Measurements from ENCODE around the gene DNAJC22. TPM values are rescaled to one million over a fixed set of nuclear protein-coding genes. Genes with fewer than 3 reads are reported as not detected.

The DNAJC22 gene
- total RNA-seq, 1 experiment from 2014 or later: 27.7 TPM

DNA sequence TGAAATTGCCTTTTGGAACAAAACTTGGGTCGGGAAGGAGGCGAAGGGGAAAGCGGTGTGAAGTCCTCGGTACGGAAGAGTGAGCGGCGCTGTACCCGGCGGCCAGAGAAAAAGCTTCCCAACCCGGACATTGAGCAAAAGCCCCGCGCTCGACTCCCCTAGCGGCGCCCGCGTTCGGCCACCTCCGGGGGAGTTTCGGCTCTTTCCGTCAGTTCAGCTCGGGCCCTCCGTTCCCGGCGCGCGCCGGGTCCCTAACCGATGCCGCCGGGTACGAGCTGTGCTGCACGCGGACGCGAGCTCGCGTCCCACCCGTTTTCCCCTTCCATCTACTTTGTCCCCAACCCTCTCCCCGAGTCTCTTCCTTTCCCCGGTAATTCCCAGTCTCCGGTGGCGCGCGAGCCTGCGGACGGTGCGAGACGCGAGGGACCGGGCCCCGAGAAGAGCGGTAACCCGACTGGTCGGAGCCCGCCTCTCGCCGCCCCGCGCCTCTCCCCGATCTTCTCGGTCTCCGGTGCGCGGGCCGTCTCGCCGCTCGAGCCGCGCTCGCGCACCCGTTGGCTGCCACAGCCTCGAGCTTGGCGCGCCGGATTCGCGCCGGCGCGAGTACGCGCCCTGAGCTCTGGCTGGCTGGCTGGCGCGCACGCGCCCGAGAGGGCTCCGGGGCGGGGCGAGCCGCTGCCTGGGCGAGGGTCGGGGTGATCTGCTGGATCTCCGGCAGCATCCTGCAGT, 20.1 kb downstream of the DNAJC22 start:
- peaks cover 51% of the 10 kb centered on the region for H3K79me2 ChIP-seq (ENCODE audit: insufficient read depth, low read length)
- TSS peak; percentile 91 for BruUV-seq (replicated peaks)
- no peaks in the 10 kb centered on the region for H3K9me3 ChIP-seq (ENCODE audit: control insufficient read depth in 1 of 2, insufficient read depth in 1 of 2, low read depth in 1 of 2, low read length in 2 of 2)
- peaks cover 5% of the 10 kb centered on the region; the same call in 1 of the 2 replicates for H4K20me1 ChIP-seq (ENCODE audit: insufficient read depth)
- H2AFZ ChIP-seq (ENCODE audit: low read depth, low read length, poor library complexity, severe bottlenecking): no peak overlapping the region
- intact Hi-C loops (cut with micrococcal nuclease): loop anchor here (2.0 kb wide), 1 partner anchor 148 kb away; no protein-coding TSS in a partner anchor
- peak overlapping the region; percentile 92 for H3K9ac ChIP-seq (ENCODE audit: low read length)
- peaks cover 38 to 52% of the 10 kb centered on the region in 2 experiments for H3K4me1 ChIP-seq (ENCODE audit: control insufficient read depth in 1 of 2, insufficient read depth in 2 of 2, low read length in 2 of 2)
- peak overlapping the region; percentile 71 for H3K4me2 ChIP-seq (ENCODE audit: low read length)
- DNase-seq (ENCODE audit: low read depth, low spot score): peak; percentile 80
- no peaks in the 10 kb centered on the region for H3K9me2 ChIP-seq (ENCODE audit: insufficient read depth)
- no peaks in the 10 kb centered on the region for H3K27me3 ChIP-seq (ENCODE audit: insufficient read depth, low read length)
- RAD21 ChIA-PET (ENCODE audit: low non-redundant PET in 1 of 2, low total read pairs in 2 of 2, uncharacterized antibody in 2 of 2, unreplicated experiment in 2 of 2): interaction anchor here (0.5 to 1.7 kb wide), 9 partner anchors 8 to 1402 kb away, joined by 3 to 7 read pairs (median 3); no protein-coding TSS in a partner anchor
- H3K27ac ChIP-seq (ENCODE audit: low read depth, low read length): peak overlapping the region; percentile 99
- POLR2A ChIA-PET: interaction anchor here (0.5 to 1.9 kb wide), 21 partner anchors 8 to 540 kb away, joined by 3 to 16 read pairs (median 5); partner anchors contain the start of gene TROAP
- peak; percentile 85 for ATAC-seq
- CTCF ChIA-PET: interaction anchor here (0.7 to 2.6 kb wide), 10 partner anchors 9 to 214 kb away, joined by 4 to 28 read pairs (median 7); no protein-coding TSS in a partner anchor
- no peaks in the 10 kb centered on the region for H3K36me3 ChIP-seq (ENCODE audit: control insufficient read depth in 1 of 2, insufficient read depth in 2 of 2, low read length in 2 of 2)
- peak overlapping the region; percentile 65 to 71 for H3K4me3 ChIP-seq (replicated peaks in 1 of 2; ENCODE audit: low read depth in 1 of 2, low read length in 2 of 2)
- TF ChIP-seq ATF3 (IDR thresholded peaks at IDR 0.05) (no peak), RAD21 (IDR thresholded peaks at IDR 0.05; ENCODE audit: low read depth) (0 out of 2 replicates have a peak, but pooled peaks have one; percentile 1), CTCF (IDR thresholded peaks at IDR 0.05 in 2 of 3, conservative IDR thresholded peaks at IDR 0.05 in 1 of 3; ENCODE audit: borderline replicate concordance in 1 of 3, insufficient read depth in 1 of 3, low read depth in 2 of 3, low read length in 2 of 3) (0 out of 6 replicates have a peak, but pooled peaks of 2 of the 3 experiments have one; percentile 11 to 12), POLR2A (IDR thresholded peaks at IDR 0.05; ENCODE audit: borderline replicate concordance, extremely low read depth, insufficient read depth, insufficient read length) (peak; percentile 71), ZFX (IDR thresholded peaks at IDR 0.05) (peak; percentile 68), SRF (IDR thresholded peaks at IDR 0.05; ENCODE audit: low read depth) (no peak), ELF1 (IDR thresholded peaks at IDR 0.05; ENCODE audit: borderline replicate concordance, low read depth) (no peak), MAX (IDR thresholded peaks at IDR 0.05) (peak; percentile 50; the same call in 1 of the 2 replicates), POLR2AphosphoS5 (IDR thresholded peaks at IDR 0.05; ENCODE audit: low read depth, low read length) (peak; percentile 68), JUND (IDR thresholded peaks at IDR 0.05) (no peak), TCF7L2 (IDR thresholded peaks at IDR 0.05; ENCODE audit: borderline replicate concordance, extremely low read depth, insufficient read depth, insufficient read length) (no peak), EGR1 (IDR thresholded peaks at IDR 0.05; ENCODE audit: low read depth) (no peak), ZNF274 (IDR thresholded peaks at IDR 0.05; ENCODE audit: low read depth, low read length) (no peak), YY1 (IDR thresholded peaks at IDR 0.05; ENCODE audit: extremely low read depth, insufficient replicate concordance, low read depth, low read length) (no peak), EZH2phosphoT487 (IDR thresholded peaks at IDR 0.05; ENCODE audit: borderline replicate concordance) (no peak), ZBTB33 (IDR thresholded peaks at IDR 0.05; ENCODE audit: extremely low read depth, insufficient replicate concordance, low read length) (peak; percentile 48)
- TF ChIP-seq, protein P1, sequence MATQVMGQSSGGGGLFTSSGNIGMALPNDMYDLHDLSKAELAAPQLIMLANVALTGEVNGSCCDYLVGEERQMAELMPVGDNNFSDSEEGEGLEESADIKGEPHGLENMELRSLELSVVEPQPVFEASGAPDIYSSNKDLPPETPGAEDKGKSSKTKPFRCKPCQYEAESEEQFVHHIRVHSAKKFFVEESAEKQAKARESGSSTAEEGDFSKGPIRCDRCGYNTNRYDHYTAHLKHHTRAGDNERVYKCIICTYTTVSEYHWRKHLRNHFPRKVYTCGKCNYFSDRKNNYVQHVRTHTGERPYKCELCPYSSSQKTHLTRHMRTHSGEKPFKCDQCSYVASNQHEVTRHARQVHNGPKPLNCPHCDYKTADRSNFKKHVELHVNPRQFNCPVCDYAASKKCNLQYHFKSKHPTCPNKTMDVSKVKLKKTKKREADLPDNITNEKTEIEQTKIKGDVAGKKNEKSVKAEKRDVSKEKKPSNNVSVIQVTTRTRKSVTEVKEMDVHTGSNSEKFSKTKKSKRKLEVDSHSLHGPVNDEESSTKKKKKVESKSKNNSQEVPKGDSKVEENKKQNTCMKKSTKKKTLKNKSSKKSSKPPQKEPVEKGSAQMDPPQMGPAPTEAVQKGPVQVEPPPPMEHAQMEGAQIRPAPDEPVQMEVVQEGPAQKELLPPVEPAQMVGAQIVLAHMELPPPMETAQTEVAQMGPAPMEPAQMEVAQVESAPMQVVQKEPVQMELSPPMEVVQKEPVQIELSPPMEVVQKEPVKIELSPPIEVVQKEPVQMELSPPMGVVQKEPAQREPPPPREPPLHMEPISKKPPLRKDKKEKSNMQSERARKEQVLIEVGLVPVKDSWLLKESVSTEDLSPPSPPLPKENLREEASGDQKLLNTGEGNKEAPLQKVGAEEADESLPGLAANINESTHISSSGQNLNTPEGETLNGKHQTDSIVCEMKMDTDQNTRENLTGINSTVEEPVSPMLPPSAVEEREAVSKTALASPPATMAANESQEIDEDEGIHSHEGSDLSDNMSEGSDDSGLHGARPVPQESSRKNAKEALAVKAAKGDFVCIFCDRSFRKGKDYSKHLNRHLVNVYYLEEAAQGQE (IDR thresholded peaks at IDR 0.05; ENCODE audit: low read depth): no peak
